ENCODE results near the gene EZH1.

- TF ChIP-seq, protein P1, sequence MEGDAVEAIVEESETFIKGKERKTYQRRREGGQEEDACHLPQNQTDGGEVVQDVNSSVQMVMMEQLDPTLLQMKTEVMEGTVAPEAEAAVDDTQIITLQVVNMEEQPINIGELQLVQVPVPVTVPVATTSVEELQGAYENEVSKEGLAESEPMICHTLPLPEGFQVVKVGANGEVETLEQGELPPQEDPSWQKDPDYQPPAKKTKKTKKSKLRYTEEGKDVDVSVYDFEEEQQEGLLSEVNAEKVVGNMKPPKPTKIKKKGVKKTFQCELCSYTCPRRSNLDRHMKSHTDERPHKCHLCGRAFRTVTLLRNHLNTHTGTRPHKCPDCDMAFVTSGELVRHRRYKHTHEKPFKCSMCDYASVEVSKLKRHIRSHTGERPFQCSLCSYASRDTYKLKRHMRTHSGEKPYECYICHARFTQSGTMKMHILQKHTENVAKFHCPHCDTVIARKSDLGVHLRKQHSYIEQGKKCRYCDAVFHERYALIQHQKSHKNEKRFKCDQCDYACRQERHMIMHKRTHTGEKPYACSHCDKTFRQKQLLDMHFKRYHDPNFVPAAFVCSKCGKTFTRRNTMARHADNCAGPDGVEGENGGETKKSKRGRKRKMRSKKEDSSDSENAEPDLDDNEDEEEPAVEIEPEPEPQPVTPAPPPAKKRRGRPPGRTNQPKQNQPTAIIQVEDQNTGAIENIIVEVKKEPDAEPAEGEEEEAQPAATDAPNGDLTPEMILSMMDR (conservative IDR thresholded peaks at IDR 0.05), result no peak
- no peak for TF ChIP-seq EZH2 (IDR thresholded peaks at IDR 0.05; ENCODE audit: low read depth)
Measured at GRCh38 chr17:42677921-42678781, 66.7 kb downstream of the EZH1 start.

All from PC-9 (cell line).